ENCODE data around the gene FGFR3.

- TF ChIP-seq CTCF (IDR thresholded peaks at IDR 0.05; ENCODE audit: low read length) (no peak), EZH2 (IDR thresholded peaks at IDR 0.05; ENCODE audit: borderline replicate concordance, low read length) (no peak)
Observed at GRCh38 chr4:1745165-1745564, 47.9 kb upstream of the FGFR3 start.
